HTERT RPE-1 (cell line): ENCODE measurements around the gene C5.
"Not testable (repeated sequence)": the region's sequence is repeated elsewhere in the genome, so short reads cannot be mapped to it uniquely, and the experiment has no call there.

Experiments used
- in situ Hi-C: fragments of 300-500 bp; cut with MboI; formaldehyde crosslinking; loops from 4 replicates; pipeline ENCODE4 v1.14.3; 2020; ENCODE audit warnings: low sequenced_read_pairs

C5 gene

GRCh38 chr9:121048618-121049017, 1.5 kb downstream of the C5 start:
- in situ Hi-C loops, result no loop called here

- in situ Hi-C loops, result no loop called here
These were observed 1.9 kb downstream of the C5 start for GRCh38 chr9:121048175-121048574.

- in situ Hi-C loops, result no loop called here
These were observed 11.3 kb downstream of the C5 start for GRCh38 chr9:121038804-121039203.

GRCh38 chr9:121038362-121038761, 11.7 kb downstream of the C5 start:
- in situ Hi-C loops, result no loop called here

GRCh38 chr9:121035717-121036116, 14.4 kb downstream of the C5 start:
- in situ Hi-C loops, result not testable (repeated sequence)

GRCh38 chr9:121034529-121034928, 15.5 kb downstream of the C5 start:
- in situ Hi-C loops, result no loop called here

- in situ Hi-C loops, result no loop called here
These were observed 20.6 kb downstream of the C5 start for GRCh38 chr9:121029469-121029868.

GRCh38 chr9:121028285-121028684, 21.8 kb downstream of the C5 start:
- in situ Hi-C loops, result not testable (repeated sequence)

- in situ Hi-C loops, result no loop called here
These were observed 23.3 kb downstream of the C5 start for GRCh38 chr9:121026768-121027167.

GRCh38 chr9:121026260-121026691, 23.8 kb downstream of the C5 start:
- in situ Hi-C loops, result no loop called here

GRCh38 chr9:121024237-121024636, 25.8 kb downstream of the C5 start:
- in situ Hi-C loops, result no loop called here

GRCh38 chr9:121023064-121023463, 27.0 kb downstream of the C5 start:
- in situ Hi-C loops, result no loop called here

- in situ Hi-C loops, result no loop called here
These were observed 28.8 kb downstream of the C5 start for GRCh38 chr9:121021301-121021700.

- in situ Hi-C loops, result no loop called here
These were observed 30.8 kb downstream of the C5 start for GRCh38 chr9:121019273-121019672.

GRCh38 chr9:121013911-121014310, 36.2 kb downstream of the C5 start:
- in situ Hi-C loops, result no loop called here

GRCh38 chr9:121009650-121010049, 40.4 kb downstream of the C5 start:
- in situ Hi-C loops, result no loop called here

- in situ Hi-C loops, result no loop called here
These were observed 50.8 kb downstream of the C5 start for GRCh38 chr9:120999317-120999716.

GRCh38 chr9:120998111-120998510, 52.0 kb downstream of the C5 start:
- in situ Hi-C loops, result no loop called here

- in situ Hi-C loops, result no loop called here
These were observed 52.6 kb downstream of the C5 start for GRCh38 chr9:120997502-120997901.

GRCh38 chr9:120996409-120996808, 53.7 kb downstream of the C5 start:
- in situ Hi-C loops, result no loop called here

GRCh38 chr9:120989065-120989464, 61.0 kb downstream of the C5 start:
- in situ Hi-C loops, result no loop called here

- in situ Hi-C loops, result no loop called here
These were observed 64.3 kb downstream of the C5 start for GRCh38 chr9:120985819-120986222.

- in situ Hi-C loops, result no loop called here
These were observed 66.7 kb downstream of the C5 start for GRCh38 chr9:120983259-120983837.
